GM23248 (cell line): Measurements from ENCODE around the gene DNASE1. TPM values are rescaled to one million over a fixed set of nuclear protein-coding genes. Genes with fewer than 3 reads are reported as not detected.
"Not testable (repeated sequence)": the region's sequence is repeated elsewhere in the genome, so short reads cannot be mapped to it uniquely, and the experiment has no call there.

ENCODE experiments used
- DNase-seq: peaks from one replicate; pipeline ENCODE4 v3.0.0-alpha.2; 2015
- H2AFZ ChIP-seq: fragments of 200-600 bp; sonication (generic); 2 replicates; pipeline ENCODE4 v1.6.1; 2016; ENCODE audit warnings: antibody characterized with exemption
- H3F3A ChIP-seq: fragments of 200-600 bp; sonication (generic); 2 replicates; pipeline ENCODE4 v1.6.1; 2016; ENCODE audit warnings: mild to moderate bottlenecking, antibody characterized with exemption, mixed run types; ENCODE audit not compliant: insufficient read depth
- H3K27ac ChIP-seq: fragments of 200-600 bp; sonication (generic); 2 replicates; pipeline ENCODE4 v1.5.1; 2016; ENCODE audit warnings: mild to moderate bottlenecking
- H3K27me3 ChIP-seq: fragments of 200-600 bp; sonication (generic); replicated peaks from 2 replicates; pipeline ENCODE4 v1.6.1; 2016; ENCODE audit warnings: mild to moderate bottlenecking; ENCODE audit not compliant: insufficient read depth
- H3K36me3 ChIP-seq: fragments of 200-600 bp; sonication (generic); 2 replicates; pipeline ENCODE4 v1.6.1; 2016; ENCODE audit warnings: low read depth, mild to moderate bottlenecking
- H3K4me1 ChIP-seq: fragments of 200-600 bp; sonication (generic); 2 replicates; pipeline ENCODE4 v1.6.1; 2016; ENCODE audit warnings: mild to moderate bottlenecking; ENCODE audit not compliant: insufficient read depth
- H3K4me2 ChIP-seq: fragments of 200-600 bp; sonication (generic); one replicate; pipeline ENCODE4 v1.6.1; 2016; ENCODE audit warnings: mild to moderate bottlenecking; ENCODE audit not compliant: unreplicated experiment
- H3K4me3 ChIP-seq: fragments of 200-600 bp; sonication (generic); 2 replicates; pipeline ENCODE4 v1.5.1; 2016; ENCODE audit warnings: mild to moderate bottlenecking
- H3K79me2 ChIP-seq: fragments of 200-600 bp; sonication (generic); 2 replicates; pipeline ENCODE4 v1.6.1; 2016; ENCODE audit warnings: mild to moderate bottlenecking; ENCODE audit not compliant: insufficient read depth
- H3K9ac ChIP-seq: fragments of 200-600 bp; sonication (generic); 2 replicates; pipeline ENCODE4 v1.6.1; 2016; ENCODE audit warnings: mild to moderate bottlenecking
- H3K9me2 ChIP-seq: fragments of 200-600 bp; sonication (generic); 2 replicates; pipeline ENCODE4 v1.6.1; 2016; ENCODE audit warnings: mixed run types, mild to moderate bottlenecking, moderate library complexity; ENCODE audit not compliant: insufficient read depth
- H3K9me3 ChIP-seq: fragments of 200-600 bp; sonication (generic); one replicate; pipeline ENCODE4 v1.6.1; 2017; ENCODE audit warnings: low read depth
- H4K20me1 ChIP-seq: fragments of 200-600 bp; sonication (generic); 2 replicates; pipeline ENCODE4 v1.6.0; 2016; ENCODE audit not compliant: insufficient read depth
- EZH2 ChIP-seq: fragments of 200-600 bp; sonication (generic); IDR thresholded peaks from 2 replicates; pipeline ENCODE4 v1.6.1; 2018; ENCODE audit warnings: antibody characterized with exemption, mild to moderate bottlenecking; ENCODE audit not compliant: insufficient read depth, poor library complexity, severe bottlenecking
- EZH2phosphoT487 ChIP-seq: fragments of 200-600 bp; sonication (generic); IDR thresholded peaks from 2 replicates; pipeline ENCODE4 v1.6.1; 2018; ENCODE audit warnings: antibody characterized with exemption, moderate library complexity, mild to moderate bottlenecking, low read depth; ENCODE audit not compliant: insufficient read depth
- WGBS, 2 experiments: methylation state at CpG; one replicate each; pipeline ENCODE4 v1.1.6; 2015 to 2017; ENCODE audit warnings: low lambda C conversion rate in 2 of 2, low coverage in 1 of 2; ENCODE audit errors: missing lambda C conversion rate in 2 of 2; 5-methylcytosine and 5-hydroxymethylcytosine counted together
- in situ Hi-C: fragments of 300-500 bp; cut with MboI; formaldehyde crosslinking; loops from 2 replicates; pipeline ENCODE4 v1.15.0; 2020
- polyA plus RNA-seq: library from polyadenylated mRNA; unstranded; fragments of >200 nt; fragmentation: Nextera tagmentation; extraction: Ambion mirVana; gene quantifications from 2 replicates; pipeline ENCODE4 v1.2.1, GENCODE V29; 2016
- total RNA-seq: library from RNA; depleted of rRNA; stranded (reverse); fragments of >200 nt; shearing (Covaris generic); gene quantifications from 2 replicates; pipeline ENCODE4 v1.2.3, GENCODE V29; 2014

The DNASE1 gene
- total and polyA plus RNA-seq, 2 experiments from 2014 or later: 4.2 to 4.3 TPM

GRCh38 chr16:3608069-3608468 lies 46.4 kb upstream of the DNASE1 start:
- no peak overlapping the region for H2AFZ ChIP-seq

GRCh38 chr16:3608976-3609375 lies 45.5 kb upstream of the DNASE1 start:
- H2AFZ ChIP-seq, H3K36me3 ChIP-seq, H3K4me1 ChIP-seq, H3K4me3 ChIP-seq, H3K9me2 ChIP-seq, H3K4me2 ChIP-seq, H3K9ac ChIP-seq, H4K20me1 ChIP-seq, H3K27me3 ChIP-seq, H3F3A ChIP-seq, H3K9me3 ChIP-seq, DNase-seq, H3K27ac ChIP-seq, in situ Hi-C loops: not testable (repeated sequence)
- H3K79me2 ChIP-seq: peaks cover 23% of the 10 kb centered on the region
- WGBS, 2 experiments: 91% methylated on average over 13 of the region's 13 CpGs

More at GRCh38 chr16:3608069-3608468, 46.4 kb upstream of the DNASE1 start:
- no peak overlapping the region for H3K9ac ChIP-seq
- no peaks in the 10 kb centered on the region for H4K20me1 ChIP-seq
- no peak overlapping the region for H3K27ac ChIP-seq
- no peaks in the 10 kb centered on the region for H3F3A ChIP-seq
- no peak overlapping the region for H3K4me2 ChIP-seq
- 0 out of 2 replicates have a peak, but pooled peaks cover 5% of the 10 kb centered on the region for H3K4me1 ChIP-seq
- WGBS, 2 experiments: 61 to 69% methylated on average over 5 of the region's 5 CpGs
- no peaks in the 10 kb centered on the region for H3K9me2 ChIP-seq
- H3K9me3 ChIP-seq: no peaks in the 10 kb centered on the region
- no peak overlapping the region for H3K4me3 ChIP-seq
- DNase-seq: no peak
- no peak for TF ChIP-seq EZH2phosphoT487
- no peak for TF ChIP-seq EZH2
- H3K36me3 ChIP-seq: no peaks in the 10 kb centered on the region
- in situ Hi-C loops: no loop called here
- peaks cover 15% of the 10 kb centered on the region for H3K79me2 ChIP-seq
- H3K27me3 ChIP-seq: no peaks in the 10 kb centered on the region

GRCh38 chr16:3609895-3610697 lies 44.4 kb upstream of the DNASE1 start:
- no peak for TF ChIP-seq EZH2
- TF ChIP-seq EZH2phosphoT487: no peak
- Histone ChIP-seq H3K4me1 (0 out of 2 replicates have a peak, but pooled peaks cover 5% of the 10 kb centered on the region), H3K36me3 (no peaks in the 10 kb centered on the region), H3K79me2 (peaks cover 34% of the 10 kb centered on the region), H3K9ac (peak overlapping the region; percentile 81), H3K9me3 (no peaks in the 10 kb centered on the region), H3K27ac (no peak overlapping the region), H3K4me3 (peak overlapping the region; percentile 93), H3K4me2 (peak overlapping the region; percentile 88), H3K27me3 (no peaks in the 10 kb centered on the region), H4K20me1 (no peaks in the 10 kb centered on the region), H2AFZ (peak overlapping the region; percentile 98), H3K9me2 (no peaks in the 10 kb centered on the region), H3F3A (no peaks in the 10 kb centered on the region)
- in situ Hi-C loops: no loop called here
- WGBS, 2 experiments: 69 to 70% methylated on average over 14 of the region's 14 CpGs
- peak; percentile 15 for DNase-seq

GRCh38 chr16:3610698-3611145 lies 43.8 kb upstream of the DNASE1 start:
- Histone ChIP-seq H3K36me3 (no peaks in the 10 kb centered on the region), H3K9ac (peak overlapping the region; percentile 81), H3K27me3 (no peaks in the 10 kb centered on the region), H3K4me1 (0 out of 2 replicates have a peak, but pooled peaks cover 5% of the 10 kb centered on the region), H3K4me3 (peak overlapping the region; percentile 93), H3K27ac (no peak overlapping the region), H2AFZ (peak overlapping the region; percentile 98), H3K9me3 (no peaks in the 10 kb centered on the region), H3K79me2 (peaks cover 40% of the 10 kb centered on the region), H4K20me1 (no peaks in the 10 kb centered on the region), H3K9me2 (no peaks in the 10 kb centered on the region), H3F3A (no peaks in the 10 kb centered on the region), H3K4me2 (peak overlapping the region; percentile 88)
- TF ChIP-seq EZH2phosphoT487 (no peak), EZH2 (no peak)
- 4 to 8% methylated on average over 10 of the region's 10 CpGs for WGBS, 2 experiments
- in situ Hi-C loops: no loop called here
- DNase-seq: peak; percentile 48
